K562 (cell line): ENCODE data around the gene RPP21. TPM values are rescaled to one million over a fixed set of nuclear protein-coding genes. Genes with fewer than 3 reads are reported as not detected.
A peak's percentile ranks its signal among the peaks of the same experiment; 100 is the strongest.

Experiments used
- FOXP1 ChIP-seq: sonication (generic); formaldehyde crosslinking; IDR thresholded peaks from 2 replicates; pipeline ENCODE4 v1.8.0; 2022; ENCODE audit warnings: mild to moderate bottlenecking, missing genetic modification reagents
- JUND ChIP-seq, 2 experiments: IDR thresholded peaks; 2 replicates in 1 of 2; 3 replicates in 1 of 2; pipeline ENCODE4 v1.6.1; 2011; ENCODE audit warnings: borderline replicate concordance in 2 of 2, low read depth in 2 of 2, low read length in 2 of 2, improper control_type of control experiment in 1 of 2, missing biosample characterization in 1 of 2, missing genetic modification characterization in 1 of 2, missing genetic modification reagents in 1 of 2
- MTA2 ChIP-seq: fragments of 450-650 bp; IDR thresholded peaks from 2 replicates; pipeline ENCODE4 v1.6.1; 2016; ENCODE audit warnings: low read depth
- TAL1 ChIP-seq: fragments of 450-650 bp; IDR thresholded peaks from 2 replicates; pipeline ENCODE4 v1.6.1; 2016; ENCODE audit warnings: mild to moderate bottlenecking
- TOE1 ChIP-seq, 2 experiments: fragments of 450-650 bp in 1 of 2; sonication (generic) in 1 of 2; formaldehyde crosslinking in 1 of 2; IDR thresholded peaks; 2 replicates each; pipeline versions ENCODE4 v1.7.1 to v1.8.0; 2016 to 2022; ENCODE audit warnings: borderline replicate concordance in 2 of 2, mild to moderate bottlenecking in 2 of 2, antibody characterized with exemption in 1 of 2, inconsistent platforms in 1 of 2, low read depth in 1 of 2, missing genetic modification reagents in 1 of 2, moderate library complexity in 1 of 2
- ZNF12 ChIP-seq: sonication (generic); formaldehyde crosslinking; IDR thresholded peaks from 2 replicates; pipeline ENCODE4 v1.4.0; 2020; ENCODE audit warnings: mild to moderate bottlenecking, missing genetic modification reagents
- ZNF316 ChIP-seq: fragments of 450-650 bp; IDR thresholded peaks from 2 replicates; pipeline ENCODE4 v1.6.1; 2016
- polyA plus RNA-seq, 8 experiments: library from polyadenylated mRNA; depleted of rRNA in 4 of 8; stranded (reverse) in 5 of 8; unstranded in 3 of 8; fragments of >200 nt; fragmentation: Nextera tagmentation in 2 of 8; fragmentation: Illumina TruSeq in 1 of 8; extraction: Ambion mirVana in 2 of 8; extraction: Trizol in 1 of 8; gene quantifications; 2 replicates each; pipeline versions ENCODE4 v1.2.1 to v1.2.3, GENCODE V29; 2011 to 2014; ENCODE audit warnings: inconsistent platforms in 1 of 8, missing spikeins in 1 of 8
- total RNA-seq, 7 experiments: library from RNA; depleted of rRNA in 6 of 7; stranded (reverse); fragments of >200 nt in 6 of 7; fragmentation: Illumina TruSeq in 2 of 7; extraction: Trizol in 2 of 7; gene quantifications; 2 replicates each; pipeline versions ENCODE4 v1.2.1 to v1.2.3, GENCODE V29; 2011 to 2021; ENCODE audit warnings: low replicate concordance in 1 of 7
- TF ChIP-seq, protein P1 (sequence below): fragments of 450-650 bp; IDR thresholded peaks from 2 replicates; pipeline ENCODE4 v1.6.1; 2014; ENCODE audit warnings: low read depth, mild to moderate bottlenecking, moderate library complexity, borderline replicate concordance
- TF ChIP-seq, protein P2 (sequence below): sonication (generic); formaldehyde crosslinking; IDR thresholded peaks from 2 replicates; pipeline ENCODE4 v1.9.0; 2022; ENCODE audit warnings: mild to moderate bottlenecking, missing genetic modification reagents
- TF ChIP-seq, protein P3 (sequence below), 2 experiments: IDR thresholded peaks; 2 replicates each; pipeline ENCODE4 v1.6.1; 2012; ENCODE audit warnings: improper control_type of control experiment in 2 of 2, low read depth in 2 of 2, low read length in 2 of 2, borderline replicate concordance in 1 of 2
- TF ChIP-seq, protein P4 (sequence below): sonication (generic); formaldehyde crosslinking; IDR thresholded peaks from 2 replicates; pipeline ENCODE4 v1.8.0; 2022; ENCODE audit warnings: mild to moderate bottlenecking, missing genetic modification reagents
- TF ChIP-seq, protein P5 (sequence below): fragments of 450-650 bp; IDR thresholded peaks from 2 replicates; pipeline ENCODE4 v1.6.1; 2018; ENCODE audit warnings: mild to moderate bottlenecking, low read depth; ENCODE audit not compliant: partially characterized antibody
- TF ChIP-seq, protein P6 (sequence below): fragments of 200-800 bp; sonication (Bioruptor generic); IDR thresholded peaks from 2 replicates; pipeline ENCODE4 v1.6.1; 2017; ENCODE audit warnings: missing genetic modification characterization, missing compliant biosample characterization
- TF ChIP-seq, protein P7 (sequence below): fragments of 250-450 bp; sonication (Bioruptor Pico); IDR thresholded peaks from 2 replicates; pipeline ENCODE4 v1.5.0; 2020; ENCODE audit warnings: mild to moderate bottlenecking

The RPP21 gene
- total and polyA plus RNA-seq, 9 of the 15 experiments (the other 6 are each of a cell fraction or from before 2014, with no cell fraction given) = 62.1 to 362 (median 166) TPM

DNA sequence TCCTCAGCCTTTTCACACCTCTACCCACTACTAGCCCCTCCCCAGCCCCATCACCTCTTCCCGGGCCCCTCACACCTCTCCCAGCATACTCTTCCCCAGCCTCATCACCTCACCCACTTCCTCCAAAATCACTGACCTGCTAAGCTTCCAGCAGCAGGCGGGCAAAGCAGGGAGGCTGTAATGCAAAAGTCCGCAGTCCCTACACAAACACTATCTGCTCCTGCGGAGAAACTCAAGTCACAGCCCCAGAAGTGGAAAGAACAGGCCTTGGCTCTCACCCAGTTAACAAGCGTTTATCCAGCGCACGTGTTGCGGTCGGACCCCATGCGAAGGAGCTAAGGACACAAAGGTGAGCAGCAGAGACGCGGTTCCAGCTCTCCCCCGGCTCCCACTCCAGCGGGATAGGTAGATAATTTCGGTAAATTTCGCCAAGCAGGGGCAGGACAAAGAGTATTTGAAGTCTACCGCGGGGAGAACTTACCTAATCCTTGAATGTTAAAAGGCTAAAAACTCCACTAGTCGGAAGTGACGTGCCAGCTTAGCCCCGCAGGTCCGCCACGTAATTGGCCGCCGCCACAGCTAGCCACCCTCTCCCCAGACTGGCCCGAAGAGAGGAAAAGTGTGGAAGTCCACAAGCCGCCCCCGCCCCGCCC lies 19.0 kb upstream of the RPP21 start (continued):
- 0 out of 2 replicates have a peak, but pooled peaks have one; percentile 37 for TF ChIP-seq ZNF12 (CRISPR knock-in tag)
- TF ChIP-seq, protein P1, sequence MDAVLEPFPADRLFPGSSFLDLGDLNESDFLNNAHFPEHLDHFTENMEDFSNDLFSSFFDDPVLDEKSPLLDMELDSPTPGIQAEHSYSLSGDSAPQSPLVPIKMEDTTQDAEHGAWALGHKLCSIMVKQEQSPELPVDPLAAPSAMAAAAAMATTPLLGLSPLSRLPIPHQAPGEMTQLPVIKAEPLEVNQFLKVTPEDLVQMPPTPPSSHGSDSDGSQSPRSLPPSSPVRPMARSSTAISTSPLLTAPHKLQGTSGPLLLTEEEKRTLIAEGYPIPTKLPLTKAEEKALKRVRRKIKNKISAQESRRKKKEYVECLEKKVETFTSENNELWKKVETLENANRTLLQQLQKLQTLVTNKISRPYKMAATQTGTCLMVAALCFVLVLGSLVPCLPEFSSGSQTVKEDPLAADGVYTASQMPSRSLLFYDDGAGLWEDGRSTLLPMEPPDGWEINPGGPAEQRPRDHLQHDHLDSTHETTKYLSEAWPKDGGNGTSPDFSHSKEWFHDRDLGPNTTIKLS = peak; percentile 33; the same call in 1 of the 2 replicates
- TF ChIP-seq, protein P2, sequence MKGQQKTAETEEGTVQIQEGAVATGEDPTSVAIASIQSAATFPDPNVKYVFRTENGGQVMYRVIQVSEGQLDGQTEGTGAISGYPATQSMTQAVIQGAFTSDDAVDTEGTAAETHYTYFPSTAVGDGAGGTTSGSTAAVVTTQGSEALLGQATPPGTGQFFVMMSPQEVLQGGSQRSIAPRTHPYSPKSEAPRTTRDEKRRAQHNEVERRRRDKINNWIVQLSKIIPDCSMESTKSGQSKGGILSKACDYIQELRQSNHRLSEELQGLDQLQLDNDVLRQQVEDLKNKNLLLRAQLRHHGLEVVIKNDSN (CRISPR knock-in tag) = peak; percentile 74
- 0 out of 2 replicates have a peak, but pooled peaks have one; percentile 2 for TF ChIP-seq JUND (IDR thresholded peaks at IDR 0.05; ENCODE audit: borderline replicate concordance, low read depth, low read length)
- TF ChIP-seq JUND (tag; IDR thresholded peaks at IDR 0.05; ENCODE audit: borderline replicate concordance, low read depth, low read length) = no peak
- TF ChIP-seq, protein P3, sequence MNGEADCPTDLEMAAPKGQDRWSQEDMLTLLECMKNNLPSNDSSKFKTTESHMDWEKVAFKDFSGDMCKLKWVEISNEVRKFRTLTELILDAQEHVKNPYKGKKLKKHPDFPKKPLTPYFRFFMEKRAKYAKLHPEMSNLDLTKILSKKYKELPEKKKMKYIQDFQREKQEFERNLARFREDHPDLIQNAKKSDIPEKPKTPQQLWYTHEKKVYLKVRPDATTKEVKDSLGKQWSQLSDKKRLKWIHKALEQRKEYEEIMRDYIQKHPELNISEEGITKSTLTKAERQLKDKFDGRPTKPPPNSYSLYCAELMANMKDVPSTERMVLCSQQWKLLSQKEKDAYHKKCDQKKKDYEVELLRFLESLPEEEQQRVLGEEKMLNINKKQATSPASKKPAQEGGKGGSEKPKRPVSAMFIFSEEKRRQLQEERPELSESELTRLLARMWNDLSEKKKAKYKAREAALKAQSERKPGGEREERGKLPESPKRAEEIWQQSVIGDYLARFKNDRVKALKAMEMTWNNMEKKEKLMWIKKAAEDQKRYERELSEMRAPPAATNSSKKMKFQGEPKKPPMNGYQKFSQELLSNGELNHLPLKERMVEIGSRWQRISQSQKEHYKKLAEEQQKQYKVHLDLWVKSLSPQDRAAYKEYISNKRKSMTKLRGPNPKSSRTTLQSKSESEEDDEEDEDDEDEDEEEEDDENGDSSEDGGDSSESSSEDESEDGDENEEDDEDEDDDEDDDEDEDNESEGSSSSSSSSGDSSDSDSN (IDR thresholded peaks at IDR 0.05; ENCODE audit: borderline replicate concordance in 1 of 2, low read depth in 2 of 2, low read length in 2 of 2) = 0 out of 4 replicates have a peak, but pooled peaks of 1 of the 2 experiments have one; percentile 37
- TF ChIP-seq MTA2 = 0 out of 2 replicates have a peak, but pooled peaks have one; percentile 31
- TF ChIP-seq, protein P4, sequence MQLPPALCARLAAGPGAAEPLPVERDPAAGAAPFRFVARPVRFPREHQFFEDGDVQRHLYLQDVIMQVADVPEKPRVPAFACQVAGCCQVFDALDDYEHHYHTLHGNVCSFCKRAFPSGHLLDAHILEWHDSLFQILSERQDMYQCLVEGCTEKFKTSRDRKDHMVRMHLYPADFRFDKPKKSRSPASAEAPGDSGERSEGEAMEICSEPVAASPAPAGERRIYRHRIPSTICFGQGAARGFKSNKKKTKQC (CRISPR knock-in tag) = peak; percentile 73; the same call in 1 of the 2 replicates
- TF ChIP-seq ZNF316 = peak; percentile 12; the same call in 1 of the 2 replicates
- TF ChIP-seq, protein P5, sequence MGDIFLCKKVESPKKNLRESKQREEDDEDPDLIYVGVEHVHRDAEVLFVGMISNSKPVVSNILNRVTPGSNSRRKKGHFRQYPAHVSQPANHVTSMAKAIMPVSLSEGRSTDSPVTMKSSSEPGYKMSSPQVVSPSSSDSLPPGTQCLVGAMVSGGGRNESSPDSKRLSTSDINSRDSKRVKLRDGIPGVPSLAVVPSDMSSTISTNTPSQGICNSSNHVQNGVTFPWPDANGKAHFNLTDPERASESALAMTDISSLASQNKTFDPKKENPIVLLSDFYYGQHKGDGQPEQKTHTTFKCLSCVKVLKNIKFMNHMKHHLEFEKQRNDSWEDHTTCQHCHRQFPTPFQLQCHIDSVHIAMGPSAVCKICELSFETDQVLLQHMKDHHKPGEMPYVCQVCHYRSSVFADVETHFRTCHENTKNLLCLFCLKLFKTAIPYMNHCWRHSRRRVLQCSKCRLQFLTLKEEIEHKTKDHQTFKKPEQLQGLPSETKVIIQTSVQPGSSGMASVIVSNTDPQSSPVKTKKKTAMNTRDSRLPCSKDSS = peak; percentile 14
- TF ChIP-seq, protein P6, sequence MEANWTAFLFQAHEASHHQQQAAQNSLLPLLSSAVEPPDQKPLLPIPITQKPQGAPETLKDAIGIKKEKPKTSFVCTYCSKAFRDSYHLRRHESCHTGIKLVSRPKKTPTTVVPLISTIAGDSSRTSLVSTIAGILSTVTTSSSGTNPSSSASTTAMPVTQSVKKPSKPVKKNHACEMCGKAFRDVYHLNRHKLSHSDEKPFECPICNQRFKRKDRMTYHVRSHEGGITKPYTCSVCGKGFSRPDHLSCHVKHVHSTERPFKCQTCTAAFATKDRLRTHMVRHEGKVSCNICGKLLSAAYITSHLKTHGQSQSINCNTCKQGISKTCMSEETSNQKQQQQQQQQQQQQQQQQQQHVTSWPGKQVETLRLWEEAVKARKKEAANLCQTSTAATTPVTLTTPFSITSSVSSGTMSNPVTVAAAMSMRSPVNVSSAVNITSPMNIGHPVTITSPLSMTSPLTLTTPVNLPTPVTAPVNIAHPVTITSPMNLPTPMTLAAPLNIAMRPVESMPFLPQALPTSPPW = peak; percentile 52
- no peak; the same call in 1 of the 2 replicates for TF ChIP-seq TAL1
- TF ChIP-seq, protein P7, sequence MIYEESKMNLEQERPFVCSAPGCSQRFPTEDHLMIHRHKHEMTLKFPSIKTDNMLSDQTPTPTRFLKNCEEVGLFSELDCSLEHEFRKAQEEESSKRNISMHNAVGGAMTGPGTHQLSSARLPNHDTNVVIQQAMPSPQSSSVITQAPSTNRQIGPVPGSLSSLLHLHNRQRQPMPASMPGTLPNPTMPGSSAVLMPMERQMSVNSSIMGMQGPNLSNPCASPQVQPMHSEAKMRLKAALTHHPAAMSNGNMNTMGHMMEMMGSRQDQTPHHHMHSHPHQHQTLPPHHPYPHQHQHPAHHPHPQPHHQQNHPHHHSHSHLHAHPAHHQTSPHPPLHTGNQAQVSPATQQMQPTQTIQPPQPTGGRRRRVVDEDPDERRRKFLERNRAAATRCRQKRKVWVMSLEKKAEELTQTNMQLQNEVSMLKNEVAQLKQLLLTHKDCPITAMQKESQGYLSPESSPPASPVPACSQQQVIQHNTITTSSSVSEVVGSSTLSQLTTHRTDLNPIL (CRISPR knock-in tag) = peak; percentile 55; the same call in 1 of the 2 replicates
- TF ChIP-seq FOXP1 = peak; percentile 71; the same call in 1 of the 2 replicates
- TF ChIP-seq TOE1 (IDR thresholded peaks at IDR 0.05; ENCODE audit: borderline replicate concordance) = 0 out of 2 replicates have a peak, but pooled peaks have one; percentile 25
- TF ChIP-seq TOE1 (CRISPR knock-in tag; IDR thresholded peaks at IDR 0.05; ENCODE audit: borderline replicate concordance, low read depth) = no peak
